HepG2 (cell line): ENCODE results near the gene WDR81. TPM values are rescaled to one million over a fixed set of nuclear protein-coding genes. Genes with fewer than 3 reads are reported as not detected.

Source experiments
- ETV6 ChIP-seq: sonication (generic); formaldehyde crosslinking; conservative IDR thresholded peaks from 2 replicates; pipeline ENCODE4 v1.4.0; 2020; ENCODE audit warnings: missing genetic modification reagents
- HNF4A ChIP-seq: sonication (generic); formaldehyde crosslinking; IDR thresholded peaks from 2 replicates; pipeline ENCODE4 v1.4.0; 2020; ENCODE audit warnings: missing genetic modification reagents
- JARID2 ChIP-seq: sonication (generic); formaldehyde crosslinking; IDR thresholded peaks from 2 replicates; pipeline ENCODE4 v1.8.1; 2023; ENCODE audit warnings: missing genetic modification reagents, inconsistent platforms; ENCODE audit not compliant: insufficient replicate concordance
- KDM5A ChIP-seq: fragments of 200-600 bp; sonication (generic); IDR thresholded peaks from 2 replicates; pipeline ENCODE4 v1.7.0; 2018; ENCODE audit warnings: antibody characterized with exemption, mild to moderate bottlenecking, low read length, borderline replicate concordance
- MED13 ChIP-seq: sonication (generic); formaldehyde crosslinking; IDR thresholded peaks from 2 replicates; pipeline ENCODE4 v1.5.0; 2020; ENCODE audit warnings: missing genetic modification reagents
- NFAT5 ChIP-seq: sonication (generic); formaldehyde crosslinking; IDR thresholded peaks from 2 replicates; pipeline ENCODE4 v1.4.0; 2020; ENCODE audit warnings: missing genetic modification reagents
- NFE2 ChIP-seq: sonication (generic); formaldehyde crosslinking; IDR thresholded peaks from 2 replicates; pipeline ENCODE4 v1.4.0; 2020; ENCODE audit warnings: missing genetic modification reagents
- PCBP2 ChIP-seq: fragments of 200-400 bp; formaldehyde crosslinking; optimal IDR thresholded peaks from 2 replicates; pipeline ENCODE3; 2018; ENCODE audit warnings: low read length, low read depth; ENCODE audit not compliant: poor library complexity, severe bottlenecking
- RBM39 ChIP-seq: fragments of 200-400 bp; formaldehyde crosslinking; IDR thresholded peaks from one replicate; pipeline ENCODE4 v1.6.1; 2018; ENCODE audit warnings: antibody characterized with exemption, mild to moderate bottlenecking, low read depth, low read length; ENCODE audit not compliant: poor library complexity, severe bottlenecking
- RXRA ChIP-seq: sonication (generic); formaldehyde crosslinking; IDR thresholded peaks from 2 replicates; pipeline ENCODE4 v1.5.1; 2020; ENCODE audit warnings: missing genetic modification reagents
- ZBTB39 ChIP-seq: sonication (generic); formaldehyde crosslinking; IDR thresholded peaks from 2 replicates; pipeline ENCODE4 v1.5.0; 2020; ENCODE audit warnings: missing genetic modification reagents
- ZNF205 ChIP-seq: IDR thresholded peaks from 2 replicates; pipeline ENCODE4 v1.6.1; 2018; ENCODE audit warnings: missing biosample characterization, missing genetic modification reagents
- ZNF407 ChIP-seq: sonication (generic); formaldehyde crosslinking; IDR thresholded peaks from one replicate; pipeline ENCODE4 v1.5.1; 2020; ENCODE audit warnings: mild to moderate bottlenecking, missing genetic modification reagents; ENCODE audit errors: not compliant biosample characterization
- polyA plus RNA-seq, 8 experiments: library from polyadenylated mRNA; depleted of rRNA in 3 of 8; stranded (reverse) in 7 of 8; unstranded in 1 of 8; fragments of >200 nt; fragmentation: Illumina TruSeq in 4 of 8; extraction: Trizol in 4 of 8; gene quantifications; 2 replicates each; pipeline versions ENCODE4 v1.2.1 to v1.2.3, GENCODE V29; 2011 to 2016; ENCODE audit warnings: low read depth in 4 of 8, missing spikeins in 1 of 8, mixed read lengths in 1 of 8; ENCODE audit not compliant: insufficient read depth in 1 of 8
- total RNA-seq, 5 experiments: library from RNA; depleted of rRNA; stranded (reverse); fragments of >200 nt; fragmentation: Illumina TruSeq; extraction: Trizol; gene quantifications; 2 replicates each; pipeline ENCODE4 v1.2.3, GENCODE V29; 2016; ENCODE audit warnings: low read depth in 1 of 5

The WDR81 gene
- total and polyA plus RNA-seq, 2 of the 13 experiments (the other 11 are each of a cell fraction or from before 2014, with no cell fraction given), result 9.1 to 16.7 TPM

GRCh38 chr17:1716912-1717695 lies 7.4 kb upstream of the WDR81 start (continued):
- no peak for TF ChIP-seq MED13
- TF ChIP-seq PCBP2, result no peak
- TF ChIP-seq KDM5A, result peak; percentile 51; the same call in 1 of the 2 replicates
- TF ChIP-seq RBM39, result no peak
- TF ChIP-seq HNF4A, result peak; percentile 69
- TF ChIP-seq ETV6 (CRISPR knock-in tag), result no peak
- TF ChIP-seq RXRA (CRISPR knock-in tag), result peak; percentile 37
- TF ChIP-seq ZBTB39 (CRISPR knock-in tag), result no peak
- peak; percentile 95 for TF ChIP-seq NFE2
- no peak for TF ChIP-seq JARID2 (CRISPR knock-in tag)
- no peak for TF ChIP-seq NFAT5 (CRISPR knock-in tag)
- TF ChIP-seq ZNF205 (CRISPR knock-in tag), result 0 out of 2 replicates have a peak, but pooled peaks have one; percentile 18
- no peak for TF ChIP-seq ZNF407 (CRISPR knock-in tag)
